Suprapubic skin (tissue), 4 donors: ENCODE measurements around the gene C1GALT1. TPM values are rescaled to one million over a fixed set of nuclear protein-coding genes. Genes with fewer than 3 reads are reported as not detected.
"Not testable (repeated sequence)": the region's sequence is repeated elsewhere in the genome, so short reads cannot be mapped to it uniquely, and the experiment has no call there.

Experiments
- DNase-seq, 2 donors: peaks; one replicate each; pipeline ENCODE4 v3.0.0-alpha.2; 2019; ENCODE audit warnings: low spot score in 2 of 2
- H3K27ac ChIP-seq: fragments of 200-600 bp; sonication (generic); one replicate; pipeline ENCODE4 v1.5.1; 2019
- H3K27me3 ChIP-seq: fragments of 200-600 bp; sonication (generic); one replicate; pipeline ENCODE4 v1.5.1; 2019
- H3K36me3 ChIP-seq: fragments of 200-600 bp; sonication (generic); one replicate; pipeline ENCODE4 v1.5.1; 2019
- H3K4me1 ChIP-seq: fragments of 200-600 bp; sonication (generic); one replicate; pipeline ENCODE4 v1.5.1; 2019
- H3K4me3 ChIP-seq: fragments of 200-600 bp; sonication (generic); one replicate; pipeline ENCODE4 v1.5.1; 2019; ENCODE audit warnings: mild to moderate bottlenecking
- H3K9me3 ChIP-seq: fragments of 200-600 bp; sonication (generic); one replicate; pipeline ENCODE4 v1.5.1; 2019
- CTCF ChIP-seq, 2 donors: fragments of 200-600 bp in 1 of 2; fragments of 450-650 bp in 1 of 2; sonication (generic) in 1 of 2; IDR thresholded peaks; one replicate each; pipeline ENCODE4 v1.5.1; 2016 to 2019; ENCODE audit warnings: antibody characterized with exemption in 2 of 2, mild to moderate bottlenecking in 1 of 2, moderate library complexity in 1 of 2
- EP300 ChIP-seq: sonication (generic); formaldehyde crosslinking; IDR thresholded peaks from one replicate; pipeline ENCODE4 v1.6.1; 2017; ENCODE audit warnings: antibody characterized with exemption
- POLR2A ChIP-seq, 2 donors: fragments of 450-650 bp; IDR thresholded peaks; one replicate each; pipeline ENCODE4 v1.6.1; 2017; ENCODE audit warnings: antibody characterized with exemption in 2 of 2, mild to moderate bottlenecking in 2 of 2, moderate library complexity in 2 of 2
- POLR2AphosphoS5 ChIP-seq, 3 donors: sonication (generic); formaldehyde crosslinking; IDR thresholded peaks; one replicate each; pipeline ENCODE4 v1.6.1; 2017; ENCODE audit warnings: antibody characterized with exemption in 3 of 3
- WGBS: methylation state at CpG from one replicate; pipeline ENCODE4 v1.1.5; 2018; 5-methylcytosine and 5-hydroxymethylcytosine counted together
- total RNA-seq, 4 donors: library from RNA; depleted of rRNA; stranded (reverse); fragments of >200 nt; gene quantifications; one replicate each; pipeline ENCODE4 v1.1.0, GENCODE V29; 2016

The C1GALT1 gene
- total RNA-seq: 10 to 100 TPM; 13.3 to 65.0 (median 30.3) TPM

- Histone ChIP-seq H3K27me3 (no peaks in the 10 kb centered on the region), H3K4me3 (peak within 1 kb of the TSS; percentile 77), H3K4me1 (peaks cover 35% of the 10 kb centered on the region), H3K27ac (peak within 1 kb of the TSS; percentile 94), H3K36me3 (no peaks in the 10 kb centered on the region), H3K9me3 (no peaks in the 10 kb centered on the region)
- peak; percentile 97 to 98 for DNase-seq
- under 1% methylated on average over 17 of the region's 82 CpGs for WGBS
- TF ChIP-seq EP300: no peak
- peak; percentile 32 to 70 (median 35) for TF ChIP-seq POLR2AphosphoS5 (IDR thresholded peaks at IDR 0.05)
- TF ChIP-seq CTCF (IDR thresholded peaks at IDR 0.05): peak; percentile 32 to 43
- TF ChIP-seq POLR2A (IDR thresholded peaks at IDR 0.05): peak in 1 of 2 donors; percentile 79
Measured at GRCh38 chr7:7182156-7183060, at the start of gene C1GALT1. TSS of gene C1GALT1 (plus strand) at chr7:7182544. CDS start at chr7:7234320, 51,776 bp downstream.

GRCh38 chr7:7134046-7134445 is 48.3 kb upstream of the C1GALT1 start:
- H3K27ac ChIP-seq: peak overlapping the region; percentile 10
- H3K27me3 ChIP-seq: no peaks in the 10 kb centered on the region
- no peak for TF ChIP-seq POLR2AphosphoS5 (IDR thresholded peaks at IDR 0.05)
- no peak for TF ChIP-seq CTCF (IDR thresholded peaks at IDR 0.05)
- no peak for TF ChIP-seq EP300
- no peak for TF ChIP-seq POLR2A (IDR thresholded peaks at IDR 0.05)
- no peaks in the 10 kb centered on the region for H3K36me3 ChIP-seq
- no peak for DNase-seq
- no peaks in the 10 kb centered on the region for H3K9me3 ChIP-seq
- WGBS: 47% methylated on average over 2 of the region's 2 CpGs
- peaks cover 6% of the 10 kb centered on the region for H3K4me1 ChIP-seq
- no peak overlapping the region for H3K4me3 ChIP-seq

- H3K27ac ChIP-seq: no peak overlapping the region
- H3K36me3 ChIP-seq: no peaks in the 10 kb centered on the region
- no peak overlapping the region for H3K4me3 ChIP-seq
- 100% methylated on average over 1 of the region's 1 CpG for WGBS
- DNase-seq: no peak
- no peaks in the 10 kb centered on the region for H3K27me3 ChIP-seq
- H3K9me3 ChIP-seq: no peaks in the 10 kb centered on the region
- H3K4me1 ChIP-seq: peaks cover 6% of the 10 kb centered on the region
- TF ChIP-seq POLR2AphosphoS5 (IDR thresholded peaks at IDR 0.05) (no peak), EP300 (no peak), CTCF (IDR thresholded peaks at IDR 0.05) (no peak), POLR2A (IDR thresholded peaks at IDR 0.05) (no peak)
Measured at GRCh38 chr7:7135074-7135473, 47.3 kb upstream of the C1GALT1 start.

- not testable (repeated sequence) for H3K27ac ChIP-seq, H3K36me3 ChIP-seq, H3K4me1 ChIP-seq, H3K9me3 ChIP-seq, H3K4me3 ChIP-seq, H3K27me3 ChIP-seq, DNase-seq
- 77% methylated on average over 1 of the region's 1 CpG for WGBS
Measured at GRCh38 chr7:7135924-7136323, 46.4 kb upstream of the C1GALT1 start.

GRCh38 chr7:7136466-7137381 is 45.6 kb upstream of the C1GALT1 start:
- WGBS: 57% methylated on average over 6 of the region's 6 CpGs

More at GRCh38 chr7:7136466-7137381, 45.6 kb upstream of the C1GALT1 start:
- Histone ChIP-seq H3K9me3 (no peaks in the 10 kb centered on the region), H3K4me1 (peaks cover 6% of the 10 kb centered on the region), H3K27ac (no peak overlapping the region), H3K36me3 (no peaks in the 10 kb centered on the region), H3K27me3 (no peaks in the 10 kb centered on the region), H3K4me3 (no peak overlapping the region)
- TF ChIP-seq EP300 (no peak), CTCF (IDR thresholded peaks at IDR 0.05) (no peak), POLR2A (IDR thresholded peaks at IDR 0.05) (no peak), POLR2AphosphoS5 (IDR thresholded peaks at IDR 0.05) (no peak)
- DNase-seq: no peak
